Measurements from ENCODE around the gene ZCCHC18.

The ZCCHC18 gene

DNA sequence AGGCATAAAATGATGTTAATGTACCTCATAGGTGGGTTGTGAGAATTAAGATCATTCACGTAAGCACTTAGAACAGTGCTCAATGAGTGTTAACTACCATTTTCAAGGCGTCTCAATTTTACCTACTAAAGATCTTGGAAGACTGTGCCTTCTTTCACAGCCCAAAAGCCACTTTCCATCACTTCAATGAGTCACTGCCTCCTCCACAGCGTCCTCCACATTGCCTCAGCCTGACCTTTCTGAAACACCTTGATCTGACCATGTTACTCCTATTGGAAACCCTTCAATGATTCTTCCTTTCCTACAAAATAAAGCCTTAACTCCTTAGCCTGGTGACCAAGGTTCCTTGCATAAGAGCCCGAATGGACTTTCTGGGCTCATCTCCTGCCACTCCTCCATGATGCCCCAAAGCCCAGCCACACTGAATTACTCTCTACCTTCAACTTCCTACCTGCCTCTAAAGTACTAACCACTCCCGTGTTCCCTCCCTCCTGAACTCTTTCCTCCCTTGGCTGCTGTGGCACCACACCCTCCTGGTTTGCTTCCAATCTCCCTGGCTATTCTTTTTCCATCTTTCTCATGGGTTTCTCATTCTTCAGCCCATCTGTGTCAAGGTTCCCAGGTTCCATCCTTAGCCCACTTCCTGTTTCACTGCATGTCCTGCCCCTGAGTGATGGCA lies 22.4 kb downstream of the ZCCHC18 start:
- DNase-seq: no peak

DNA sequence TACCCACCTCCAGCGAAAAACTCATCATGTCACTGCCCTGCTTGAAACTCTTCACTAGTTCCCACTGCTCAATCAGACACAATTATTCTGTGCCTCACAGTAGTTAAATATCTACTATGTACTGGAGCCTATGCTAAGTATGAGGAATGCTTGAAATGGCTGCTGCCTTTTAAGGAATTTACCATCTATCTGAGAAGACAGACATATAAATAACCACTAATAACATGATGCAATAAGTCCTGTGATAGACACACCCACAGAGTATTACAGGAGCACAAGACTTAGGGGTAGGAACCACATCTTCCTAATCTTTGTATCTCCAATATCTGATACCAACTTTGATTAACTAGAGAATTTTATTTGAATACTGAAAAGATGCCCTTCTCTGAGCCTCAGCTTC lies 23.4 kb downstream of the ZCCHC18 start:
- DNase-seq: no peak

GRCh38 chrX:104136241-104137019 lies 24.1 kb downstream of the ZCCHC18 start:
- peak; percentile 72 to 89 for DNase-seq

- DNase-seq: peak; percentile 8 to 50
Measured at GRCh38 chrX:104137496-104137895, 25.2 kb downstream of the ZCCHC18 start.

DNA sequence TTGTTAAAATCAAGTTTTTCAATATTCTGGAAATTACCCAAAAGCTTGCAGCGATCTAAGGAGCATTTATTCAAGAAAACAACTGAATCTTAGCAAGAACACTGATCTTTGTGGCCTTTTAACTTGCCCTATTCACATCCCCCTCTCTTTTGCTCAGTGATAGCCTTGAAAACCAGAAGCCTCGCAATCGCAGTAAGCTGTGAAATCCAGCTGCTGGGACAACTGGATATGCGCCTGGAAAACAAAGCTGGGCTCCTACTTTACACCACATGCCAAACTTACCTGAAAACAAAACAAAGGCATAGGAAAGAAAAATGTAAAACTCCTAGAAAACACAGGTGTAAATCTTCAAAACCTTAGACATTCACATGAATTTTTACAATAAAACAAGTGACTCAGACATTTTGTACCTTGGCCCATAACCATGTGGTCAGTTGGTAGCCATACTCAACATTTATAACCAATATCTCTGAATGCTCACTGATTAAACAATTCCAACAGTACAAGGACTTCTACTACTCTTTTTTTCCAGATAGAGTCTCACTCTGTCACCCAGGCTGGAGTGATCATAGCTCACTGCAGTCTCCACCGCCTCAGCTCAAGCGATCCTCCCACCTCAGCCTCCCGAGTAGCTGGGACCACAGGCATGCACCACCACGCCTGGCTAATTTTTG lies 28.9 kb downstream of the ZCCHC18 start:
- DNase-seq: no peak

DNA sequence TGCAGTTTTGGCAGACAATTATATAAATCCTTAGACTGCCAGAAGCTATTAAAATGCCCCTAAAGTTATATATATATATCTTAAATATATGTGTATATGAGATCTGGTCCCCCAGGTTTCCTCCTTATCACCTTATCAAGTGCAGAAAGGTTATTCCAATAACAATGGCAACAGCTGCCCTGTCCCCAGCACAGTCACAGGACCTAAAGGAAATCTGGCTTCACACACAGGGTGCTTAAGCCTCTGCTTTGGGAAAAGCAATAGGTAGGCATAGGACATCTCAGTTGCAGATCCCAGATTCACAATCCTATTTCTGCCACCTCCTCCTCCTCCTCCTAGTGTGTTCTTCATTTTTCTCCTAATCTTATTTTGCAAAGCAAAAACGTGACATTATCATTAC lies 38.7 kb downstream of the ZCCHC18 start:
- no peak for DNase-seq

DNA sequence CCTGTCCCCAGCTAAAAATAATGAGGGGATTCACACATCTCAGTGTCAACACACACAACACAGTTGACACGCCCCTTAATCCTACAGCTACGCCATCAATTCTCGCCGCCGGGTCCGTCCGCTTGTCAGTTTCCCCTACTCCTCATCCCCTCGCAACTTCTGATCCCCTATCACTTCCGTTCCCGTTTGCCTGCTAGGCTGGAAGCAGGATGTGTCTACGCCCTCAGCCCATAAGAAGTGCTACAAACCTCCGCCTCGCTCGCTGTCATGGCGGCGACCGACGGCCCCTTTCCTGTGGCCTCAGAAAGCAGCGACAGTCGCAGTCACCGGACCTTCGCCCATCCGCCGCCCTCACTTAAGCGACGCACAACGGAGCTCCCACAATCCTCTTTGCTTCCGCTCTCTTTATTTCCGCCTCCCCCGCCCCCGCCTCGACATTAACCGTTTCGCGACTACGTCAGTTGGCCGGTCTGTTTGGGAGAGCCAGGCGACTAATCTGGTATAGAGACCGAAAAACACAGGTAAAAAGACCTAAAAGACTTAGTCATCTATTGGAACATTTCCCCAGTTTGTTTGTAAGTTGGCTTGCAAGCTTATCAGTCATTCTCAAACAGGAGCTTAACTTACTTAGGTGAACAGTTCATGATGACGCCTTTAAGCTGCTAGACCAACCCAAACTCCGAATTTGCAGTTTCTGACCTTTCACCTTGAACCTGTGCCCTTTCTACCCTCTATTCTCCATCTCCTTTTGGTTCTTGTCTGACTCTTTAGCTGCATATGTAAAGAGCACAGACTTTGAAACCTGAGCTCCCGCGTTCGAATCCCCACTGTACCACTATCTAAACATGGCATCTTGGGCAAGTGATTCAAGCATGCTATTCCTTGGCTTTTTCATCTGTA lies 44.6 kb downstream of the ZCCHC18 start, which contains the start of gene SLC25A53:
SLC25A53 (minus strand) TSS at position 380 of the 900 bp plus-strand sequence. CDS start 51,752 bp downstream, outside the sequence.
- peak; percentile 87 to 90 for DNase-seq

Data from NCI-H524 (cell line).